ENCODE results near the gene IKBKE.

Gene IKBKE

GRCh38 chr1:206471415-206471801 is 1.1 kb downstream of the IKBKE start:
- Histone ChIP-seq H3K27ac (peak overlapping the region; percentile 78; the same call in 1 of the 2 replicates), H3K4me3 (peak overlapping the region; percentile 69)

GRCh38 chr1:206472024-206472423 is 1.7 kb downstream of the IKBKE start:
- Histone ChIP-seq H3K27me3 (no peaks in the 10 kb centered on the region), H3K4me3 (no peak overlapping the region), H3K27ac (peak overlapping the region; percentile 78), H3K4me2 (peak overlapping the region; percentile 100), H3K36me3 (peaks cover 36% of the 10 kb centered on the region), H3K9me3 (no peaks in the 10 kb centered on the region), H4K20me1 (no peaks in the 10 kb centered on the region), H3K9ac (peak overlapping the region; percentile 74; the same call in 1 of the 2 replicates), H3K4me1 (peaks cover 59% of the 10 kb centered on the region)
- TF ChIP-seq Cebpa-rat (IDR thresholded peaks at IDR 0.05): no peak

More at GRCh38 chr1:206471415-206471801, 1.1 kb downstream of the IKBKE start:
- peaks cover 30% of the 10 kb centered on the region for H3K36me3 ChIP-seq
- peak overlapping the region; percentile 74 for H3K9ac ChIP-seq
- no peak for TF ChIP-seq Cebpa-rat (IDR thresholded peaks at IDR 0.05)
- no peaks in the 10 kb centered on the region for H4K20me1 ChIP-seq
- H3K4me2 ChIP-seq: peak overlapping the region; percentile 100
- H3K4me1 ChIP-seq: peaks cover 66% of the 10 kb centered on the region
- H3K9me3 ChIP-seq: no peaks in the 10 kb centered on the region
- H3K27me3 ChIP-seq: no peaks in the 10 kb centered on the region

GRCh38 chr1:206472454-206472853 is 2.2 kb downstream of the IKBKE start:
- H3K9ac ChIP-seq: peak overlapping the region; percentile 36; the same call in 1 of the 2 replicates
- H3K27me3 ChIP-seq: no peaks in the 10 kb centered on the region
- no peak overlapping the region for H3K4me3 ChIP-seq
- H3K27ac ChIP-seq: peak overlapping the region; percentile 78
- peaks cover 41% of the 10 kb centered on the region for H3K36me3 ChIP-seq
- H3K4me2 ChIP-seq: peak overlapping the region; percentile 100
- TF ChIP-seq Cebpa-rat (IDR thresholded peaks at IDR 0.05): no peak
- H3K9me3 ChIP-seq: no peaks in the 10 kb centered on the region
- peaks cover 55% of the 10 kb centered on the region for H3K4me1 ChIP-seq
- H4K20me1 ChIP-seq: no peaks in the 10 kb centered on the region

- H3K27me3 ChIP-seq: no peaks in the 10 kb centered on the region
- H3K36me3 ChIP-seq: peaks cover 44% of the 10 kb centered on the region
- H3K9me3 ChIP-seq: no peaks in the 10 kb centered on the region
- H3K27ac ChIP-seq: no peak overlapping the region; the same call in 1 of the 2 replicates
- no peaks in the 10 kb centered on the region for H4K20me1 ChIP-seq
- peak overlapping the region; percentile 36; the same call in 1 of the 2 replicates for H3K9ac ChIP-seq
- H3K4me1 ChIP-seq: peaks cover 51% of the 10 kb centered on the region
- no peak for TF ChIP-seq Cebpa-rat (IDR thresholded peaks at IDR 0.05)
- no peak overlapping the region for H3K4me3 ChIP-seq
- peak overlapping the region; percentile 100 for H3K4me2 ChIP-seq
Measured at GRCh38 chr1:206472886-206473285, 2.6 kb downstream of the IKBKE start.

- Histone ChIP-seq H3K9ac (no peak overlapping the region), H3K36me3 (peaks cover 61% of the 10 kb centered on the region), H4K20me1 (no peaks in the 10 kb centered on the region), H3K27me3 (no peaks in the 10 kb centered on the region), H3K9me3 (no peaks in the 10 kb centered on the region), H3K27ac (no peak overlapping the region), H3K4me1 (peaks cover 44% of the 10 kb centered on the region), H3K4me3 (no peak overlapping the region), H3K4me2 (no peak overlapping the region)
- no peak for TF ChIP-seq Cebpa-rat (IDR thresholded peaks at IDR 0.05)
Measured at GRCh38 chr1:206476058-206476457, 5.8 kb downstream of the IKBKE start.

GRCh38 chr1:206476591-206476990 is 6.3 kb downstream of the IKBKE start:
- H3K27me3 ChIP-seq: no peaks in the 10 kb centered on the region
- TF ChIP-seq Cebpa-rat (IDR thresholded peaks at IDR 0.05): no peak
- H3K36me3 ChIP-seq: peaks cover 61% of the 10 kb centered on the region
- no peak overlapping the region for H3K4me3 ChIP-seq
- no peak overlapping the region for H3K4me2 ChIP-seq
- H3K4me1 ChIP-seq: peaks cover 44% of the 10 kb centered on the region
- no peak overlapping the region for H3K9ac ChIP-seq
- H4K20me1 ChIP-seq: no peaks in the 10 kb centered on the region
- H3K27ac ChIP-seq: no peak overlapping the region
- no peaks in the 10 kb centered on the region for H3K9me3 ChIP-seq

GRCh38 chr1:206477110-206477509 is 6.8 kb downstream of the IKBKE start:
- H3K36me3 ChIP-seq: peaks cover 64% of the 10 kb centered on the region
- no peak for TF ChIP-seq Cebpa-rat (IDR thresholded peaks at IDR 0.05)
- H3K4me3 ChIP-seq: no peak overlapping the region
- H3K27me3 ChIP-seq: no peaks in the 10 kb centered on the region
- no peaks in the 10 kb centered on the region for H3K9me3 ChIP-seq
- H4K20me1 ChIP-seq: no peaks in the 10 kb centered on the region
- H3K27ac ChIP-seq: no peak overlapping the region
- H3K4me1 ChIP-seq: peaks cover 38% of the 10 kb centered on the region
- 0 out of 2 replicates have a peak overlapping the region, but pooled peaks have one; percentile 19 for H3K9ac ChIP-seq
- H3K4me2 ChIP-seq: no peak overlapping the region

- no peaks in the 10 kb centered on the region for H3K9me3 ChIP-seq
- H3K27ac ChIP-seq: no peak overlapping the region
- no peak overlapping the region for H3K4me2 ChIP-seq
- no peaks in the 10 kb centered on the region for H3K27me3 ChIP-seq
- H3K36me3 ChIP-seq: peaks cover 70% of the 10 kb centered on the region
- TF ChIP-seq Cebpa-rat (IDR thresholded peaks at IDR 0.05): no peak
- H3K4me1 ChIP-seq: peaks cover 32% of the 10 kb centered on the region
- no peak overlapping the region for H3K4me3 ChIP-seq
- H4K20me1 ChIP-seq: no peaks in the 10 kb centered on the region
- 0 out of 2 replicates have a peak overlapping the region, but pooled peaks have one; percentile 19 for H3K9ac ChIP-seq
Measured at GRCh38 chr1:206477581-206478380, 7.5 kb downstream of the IKBKE start.

- 0 out of 2 replicates have a peak overlapping the region, but pooled peaks have one; percentile 7 for H3K9ac ChIP-seq
- no peak overlapping the region for H3K27ac ChIP-seq
Measured at GRCh38 chr1:206478746-206479145, 8.5 kb downstream of the IKBKE start.

More at GRCh38 chr1:206478746-206479145, 8.5 kb downstream of the IKBKE start:
- Histone ChIP-seq H3K36me3 (peaks cover 73% of the 10 kb centered on the region), H3K4me3 (no peak overlapping the region), H3K4me2 (peak overlapping the region; percentile 57), H3K4me1 (peaks cover 27% of the 10 kb centered on the region), H4K20me1 (no peaks in the 10 kb centered on the region), H3K27me3 (no peaks in the 10 kb centered on the region), H3K9me3 (no peaks in the 10 kb centered on the region)
- no peak for TF ChIP-seq Cebpa-rat (IDR thresholded peaks at IDR 0.05)

Measured in BLaER1 (cell line).